Measurements from ENCODE around the gene PMAIP1.

GRCh38 chr18:59898609-59899297 lies 1.0 kb upstream of the PMAIP1 start:
- TF ChIP-seq CTCF (IDR thresholded peaks at IDR 0.05) (no peak), POLR2A (IDR thresholded peaks at IDR 0.05) (no peak)

Data from heart left ventricle (tissue), 13 donors.